HS-27A (cell line): Measurements from ENCODE around the gene TRPM1.
A peak's percentile ranks its signal among the peaks of the same experiment; 100 is the strongest.

Source experiments
- DNase-seq: peaks from one replicate; pipeline ENCODE4 v3.0.0-alpha.2; 2012; ENCODE audit warnings: low read depth, missing footprints

TRPM1 gene

DNA sequence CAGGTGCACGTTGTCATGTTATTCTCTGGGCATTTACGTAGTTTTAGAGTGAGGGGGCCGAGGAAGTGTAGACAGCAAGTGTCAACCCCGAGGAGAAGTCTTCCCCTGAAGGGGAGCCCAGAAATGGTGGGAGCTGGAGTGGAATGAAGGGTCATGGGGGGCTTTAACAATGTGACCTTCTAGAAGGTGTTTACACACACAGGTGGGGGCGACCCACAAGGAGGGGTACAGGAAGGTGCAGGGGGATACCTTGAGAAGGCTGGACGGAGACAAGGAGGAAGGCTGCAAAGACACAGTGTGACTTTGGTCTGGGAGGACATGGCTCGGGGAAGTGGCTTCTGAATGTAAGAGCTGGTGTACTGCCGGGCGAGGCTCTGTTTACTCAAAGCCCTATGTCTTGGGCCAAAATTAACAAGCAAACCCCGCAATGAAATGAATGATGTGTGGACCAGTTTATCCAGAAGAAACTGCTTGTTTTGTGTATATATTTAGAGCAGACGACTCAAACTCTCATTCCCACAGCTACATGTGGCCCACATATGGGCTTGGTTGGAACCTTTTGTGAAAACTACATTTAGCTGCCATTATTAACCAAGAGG, 18.7 kb downstream of the TRPM1 start:
- no peak for DNase-seq

GRCh38 chr15:31081588-31082250, 19.8 kb downstream of the TRPM1 start:
- no peak for DNase-seq

DNA sequence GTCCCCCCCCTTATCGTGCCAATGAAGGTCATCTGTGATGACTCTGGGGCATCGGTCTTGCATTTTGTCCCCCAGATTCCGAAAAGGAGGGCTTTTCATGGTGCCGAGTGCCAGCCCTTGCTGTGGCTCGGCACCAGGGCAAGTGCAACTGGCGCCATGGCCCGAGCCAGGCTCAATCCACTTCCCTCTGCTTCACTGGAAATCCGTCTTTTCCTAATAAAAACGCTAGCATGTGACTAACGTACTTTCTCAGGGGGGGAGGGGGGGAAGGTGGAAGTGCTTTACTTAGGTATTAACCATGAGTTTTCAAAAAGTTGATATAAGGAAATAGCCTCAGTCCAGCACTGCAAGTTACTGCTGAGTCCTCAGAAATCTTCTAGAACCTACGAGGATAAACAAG, 20.5 kb downstream of the TRPM1 start:
- DNase-seq: no peak

- DNase-seq: no peak
Measured at GRCh38 chr15:31080591-31081014, 20.9 kb downstream of the TRPM1 start.

GRCh38 chr15:31079519-31079918, 22.0 kb downstream of the TRPM1 start:
- peak; percentile 66 for DNase-seq

DNA sequence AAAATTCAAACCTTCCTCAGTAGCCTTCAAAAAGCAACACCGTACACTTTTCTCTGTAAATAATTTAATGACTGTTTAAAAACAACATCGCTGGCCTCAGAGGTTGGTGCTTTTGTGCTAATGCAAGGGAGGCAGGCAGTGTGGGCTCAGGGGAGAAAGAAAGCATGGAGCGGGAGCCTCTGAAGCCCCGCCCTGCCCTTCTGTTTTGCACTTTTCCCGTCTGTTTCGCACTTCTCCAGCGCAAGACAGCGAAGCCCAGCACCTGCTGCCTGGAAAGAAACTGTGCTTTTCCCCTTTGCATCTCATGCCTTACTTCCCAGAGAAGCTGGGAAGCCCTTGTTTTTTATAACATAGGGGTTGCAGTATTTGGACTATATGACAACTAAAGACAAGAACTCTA, 23.1 kb downstream of the TRPM1 start:
- DNase-seq: no peak

DNA sequence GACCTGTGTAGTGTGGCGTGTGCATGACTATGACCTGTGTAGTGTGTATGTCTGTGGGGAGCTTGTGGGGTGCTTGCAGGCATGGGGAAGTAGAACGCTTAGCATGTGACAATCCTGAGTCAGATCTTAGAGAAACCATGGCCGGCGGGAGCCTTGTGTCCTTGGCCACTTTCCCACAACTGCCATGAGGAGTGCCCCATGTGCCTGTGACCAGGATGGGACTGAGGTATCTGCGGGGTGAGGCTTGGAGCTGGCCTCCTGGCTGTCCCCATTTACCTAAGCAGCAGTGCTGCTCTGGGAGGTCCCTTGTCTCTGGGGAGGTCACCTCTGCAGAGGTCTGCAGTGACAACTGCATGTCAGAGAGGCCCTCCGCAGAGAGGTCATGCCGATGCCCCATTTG, 23.6 kb downstream of the TRPM1 start:
- no peak for DNase-seq

DNA sequence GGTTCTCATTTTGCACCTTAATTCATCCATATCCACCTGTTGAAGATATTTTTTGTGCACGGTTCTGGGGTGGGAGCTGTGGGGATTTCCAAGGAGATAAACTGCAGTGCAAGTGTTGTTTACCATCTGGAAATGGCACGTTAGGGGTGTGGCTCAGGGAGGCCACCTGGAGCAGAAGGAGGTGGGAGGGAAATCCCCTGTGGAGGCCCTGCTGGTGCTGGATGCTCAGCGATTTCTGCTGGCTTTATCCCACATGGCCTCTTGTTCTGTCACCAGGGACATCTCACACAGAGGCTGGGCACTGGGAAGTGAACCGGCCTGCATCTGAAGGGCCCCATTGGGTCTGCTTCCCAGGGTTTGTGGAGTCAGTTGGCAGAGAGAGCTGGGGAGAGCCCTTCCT, 24.3 kb downstream of the TRPM1 start:
- no peak for DNase-seq

- DNase-seq: no peak
Measured at GRCh38 chr15:31074321-31074720, 27.2 kb downstream of the TRPM1 start.

DNA sequence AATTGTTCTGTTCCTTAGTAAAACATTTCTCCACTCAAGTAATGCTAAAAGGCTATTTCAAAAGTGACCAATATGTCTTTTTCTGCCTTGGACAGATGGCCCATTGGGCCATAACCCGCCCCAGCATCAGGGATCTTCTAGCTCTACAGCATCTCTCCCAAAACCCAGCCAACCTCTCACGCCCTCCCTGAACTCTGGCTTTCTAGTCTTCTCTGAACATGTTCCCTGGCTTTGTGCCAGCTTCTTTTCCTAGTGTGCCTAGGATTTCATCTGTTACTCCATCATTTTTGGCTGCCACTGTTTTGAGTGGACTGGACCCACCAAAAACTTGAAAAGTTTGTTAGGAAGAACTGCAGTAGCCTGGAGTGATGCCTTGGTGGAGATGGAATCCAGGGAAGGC, 30.7 kb downstream of the TRPM1 start:
- DNase-seq: no peak

- no peak for DNase-seq
Measured at GRCh38 chr15:31069360-31070000, 32.0 kb downstream of the TRPM1 start.

DNA sequence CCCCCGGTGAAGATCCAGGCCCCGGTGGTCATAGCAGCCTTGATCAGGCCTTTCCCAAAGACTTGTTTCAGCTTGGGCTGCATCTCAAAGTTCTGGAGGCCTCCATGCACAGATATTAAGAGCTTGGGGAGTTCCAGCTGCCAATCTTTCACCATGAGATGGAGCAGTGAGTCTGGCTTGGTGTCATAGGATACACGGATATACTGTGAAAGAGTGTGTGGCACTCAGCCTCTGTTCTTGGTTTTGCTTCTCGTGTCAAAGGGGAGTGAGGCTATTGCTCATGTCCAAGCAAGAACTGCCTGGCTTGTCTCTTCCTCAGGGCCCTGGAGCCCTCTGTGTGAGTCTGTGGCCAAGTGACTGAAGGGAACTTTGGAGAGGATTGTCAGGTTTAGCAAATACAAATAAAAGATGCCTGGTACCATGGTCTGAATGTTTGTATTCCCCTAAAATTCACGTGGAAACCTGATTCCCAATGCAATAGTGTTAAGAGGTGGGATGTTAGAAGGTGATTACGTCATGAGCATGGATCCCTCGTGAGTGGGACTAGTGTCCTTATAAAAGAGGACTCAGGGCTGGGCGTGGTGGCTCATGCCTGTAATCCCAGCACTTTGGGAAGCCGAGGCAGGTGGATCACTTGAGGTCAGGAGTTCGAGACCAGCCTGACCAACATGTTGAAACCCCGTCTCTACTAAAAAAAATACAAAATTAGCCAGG, 33.5 kb downstream of the TRPM1 start:
- no peak for DNase-seq

- no peak for DNase-seq
Measured at GRCh38 chr15:31065824-31066223, 35.7 kb downstream of the TRPM1 start.

GRCh38 chr15:31062911-31063310, 38.6 kb downstream of the TRPM1 start:
- DNase-seq: no peak

GRCh38 chr15:31062310-31062847, 39.1 kb downstream of the TRPM1 start:
- no peak for DNase-seq

GRCh38 chr15:31060429-31061140, 40.9 kb downstream of the TRPM1 start:
- DNase-seq: no peak

DNA sequence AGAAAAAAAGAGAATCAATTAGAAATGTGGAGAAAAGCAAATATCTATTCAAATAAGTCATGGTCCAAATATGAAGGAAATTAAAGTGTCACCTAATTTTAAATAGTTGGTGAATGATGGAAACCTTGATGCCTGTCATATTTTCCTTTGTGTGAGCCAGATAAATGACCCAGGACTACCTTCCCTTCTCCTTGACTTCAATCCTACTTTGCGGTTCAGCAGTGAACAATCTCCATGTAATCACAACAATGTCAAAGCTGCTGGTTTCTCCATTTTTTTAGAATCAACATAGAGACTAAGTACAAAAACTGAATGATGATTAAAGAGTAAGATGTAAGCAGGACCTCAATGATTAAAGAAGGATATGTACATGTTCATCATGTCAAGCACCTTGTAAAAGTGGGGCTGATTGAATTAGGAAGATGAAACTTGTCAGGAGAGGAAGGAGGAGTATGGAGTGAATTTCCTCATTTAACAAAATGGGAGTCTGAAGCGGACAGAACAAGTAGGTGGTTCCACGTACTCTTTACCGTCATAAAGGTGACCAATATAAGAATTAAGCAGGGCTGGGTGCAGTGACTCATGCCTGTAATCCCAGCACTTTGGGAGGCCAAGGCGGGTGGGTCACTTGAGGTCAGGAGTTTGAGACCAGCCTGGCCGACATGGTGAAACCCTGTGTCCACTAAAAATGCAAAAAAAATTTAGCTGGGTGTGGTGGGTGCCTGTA, 43.1 kb downstream of the TRPM1 start:
- DNase-seq: no peak

GRCh38 chr15:31051496-31052080, 49.9 kb downstream of the TRPM1 start:
- DNase-seq: no peak

- DNase-seq: no peak
Measured at GRCh38 chr15:31050953-31051352, 50.6 kb downstream of the TRPM1 start.

- no peak for DNase-seq
Measured at GRCh38 chr15:31049682-31050615, 51.6 kb downstream of the TRPM1 start.
